ENCODE data around the gene UTRN. TPM values are rescaled to one million over a fixed set of nuclear protein-coding genes. Genes with fewer than 3 reads are reported as not detected.

The UTRN gene
- total RNA-seq, 1 donor from 2014 or later, result 146 TPM

GRCh38 chr6:144292372-144292771 is 7.2 kb downstream of the UTRN start:
- no peak overlapping the region for H3K27ac Mint-ChIP-seq
- no peak for DNase-seq (ENCODE audit: low spot score in 2 of 2, unreplicated experiment in 2 of 2)
- TF ChIP-seq, protein P1, sequence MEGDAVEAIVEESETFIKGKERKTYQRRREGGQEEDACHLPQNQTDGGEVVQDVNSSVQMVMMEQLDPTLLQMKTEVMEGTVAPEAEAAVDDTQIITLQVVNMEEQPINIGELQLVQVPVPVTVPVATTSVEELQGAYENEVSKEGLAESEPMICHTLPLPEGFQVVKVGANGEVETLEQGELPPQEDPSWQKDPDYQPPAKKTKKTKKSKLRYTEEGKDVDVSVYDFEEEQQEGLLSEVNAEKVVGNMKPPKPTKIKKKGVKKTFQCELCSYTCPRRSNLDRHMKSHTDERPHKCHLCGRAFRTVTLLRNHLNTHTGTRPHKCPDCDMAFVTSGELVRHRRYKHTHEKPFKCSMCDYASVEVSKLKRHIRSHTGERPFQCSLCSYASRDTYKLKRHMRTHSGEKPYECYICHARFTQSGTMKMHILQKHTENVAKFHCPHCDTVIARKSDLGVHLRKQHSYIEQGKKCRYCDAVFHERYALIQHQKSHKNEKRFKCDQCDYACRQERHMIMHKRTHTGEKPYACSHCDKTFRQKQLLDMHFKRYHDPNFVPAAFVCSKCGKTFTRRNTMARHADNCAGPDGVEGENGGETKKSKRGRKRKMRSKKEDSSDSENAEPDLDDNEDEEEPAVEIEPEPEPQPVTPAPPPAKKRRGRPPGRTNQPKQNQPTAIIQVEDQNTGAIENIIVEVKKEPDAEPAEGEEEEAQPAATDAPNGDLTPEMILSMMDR (IDR thresholded peaks at IDR 0.05; ENCODE audit: unreplicated experiment), result no peak
- H3K36me3 Mint-ChIP-seq, result peaks cover 23% of the 10 kb centered on the region
- peaks cover 6% of the 10 kb centered on the region for H3K9me3 Mint-ChIP-seq
- peaks cover 29% of the 10 kb centered on the region for H3K4me1 Mint-ChIP-seq
- no peak overlapping the region for H3K4me3 Mint-ChIP-seq
- H3K27me3 Mint-ChIP-seq (ENCODE audit: low read depth), result no peaks in the 10 kb centered on the region

GRCh38 chr6:144294016-144294415 is 8.9 kb downstream of the UTRN start:
- no peak for DNase-seq (ENCODE audit: low spot score in 2 of 2, unreplicated experiment in 2 of 2)
- TF ChIP-seq, protein P1 (IDR thresholded peaks at IDR 0.05; ENCODE audit: unreplicated experiment), result no peak
- Mint-ChIP-seq H3K27ac (no peak overlapping the region), H3K36me3 (peaks cover 22% of the 10 kb centered on the region), H3K9me3 (peaks cover 6% of the 10 kb centered on the region), H3K4me1 (peaks cover 30% of the 10 kb centered on the region), H3K27me3 (ENCODE audit: low read depth) (no peaks in the 10 kb centered on the region), H3K4me3 (no peak overlapping the region)

- Mint-ChIP-seq H3K27ac (no peak overlapping the region), H3K36me3 (peaks cover 20% of the 10 kb centered on the region), H3K4me1 (peaks cover 30% of the 10 kb centered on the region)
Observed at GRCh38 chr6:144295211-144295610, 10.1 kb downstream of the UTRN start.

DNA sequence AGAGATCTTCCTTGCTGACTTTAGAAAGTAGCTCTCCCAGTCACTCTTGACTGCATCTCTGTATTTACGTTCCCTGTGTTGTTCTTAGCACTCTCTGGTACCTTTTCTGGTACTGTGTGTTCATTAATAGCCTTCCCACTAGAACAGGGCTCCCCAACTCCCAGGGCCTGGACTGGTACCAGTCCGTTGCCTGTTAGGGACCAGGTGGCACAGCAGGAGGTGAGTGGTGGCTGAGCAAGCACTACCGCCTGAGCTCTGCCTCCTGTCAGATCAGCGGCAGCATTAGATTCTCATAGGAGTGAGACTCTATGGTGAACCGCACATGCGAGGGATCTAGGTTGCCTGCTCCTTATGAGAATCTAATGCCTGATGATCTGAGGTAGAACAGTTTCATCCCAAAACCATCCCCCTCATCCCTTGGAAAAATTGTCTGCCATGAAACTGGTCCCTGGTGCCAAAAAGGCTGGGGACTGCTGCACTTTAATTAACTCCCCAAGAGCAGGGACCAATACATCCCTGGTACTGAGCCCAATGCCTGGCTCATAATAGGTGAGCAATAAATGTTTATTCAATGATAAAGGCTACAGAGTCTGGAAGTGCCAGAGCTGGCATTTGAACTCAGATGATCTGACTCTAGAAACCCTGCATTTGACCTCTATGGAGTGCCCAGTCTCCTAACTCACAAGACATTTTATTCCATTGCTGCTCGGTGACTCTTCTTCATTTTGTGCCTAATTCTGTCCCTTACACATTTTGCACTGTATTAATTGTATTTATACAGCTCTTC is 11.0 kb downstream of the UTRN start:
- peaks cover 17% of the 10 kb centered on the region for H3K36me3 Mint-ChIP-seq
- no peak for DNase-seq (ENCODE audit: low spot score in 2 of 2, unreplicated experiment in 2 of 2)
- no peaks in the 10 kb centered on the region for H3K27me3 Mint-ChIP-seq (ENCODE audit: low read depth)
- TF ChIP-seq, protein P1 (IDR thresholded peaks at IDR 0.05; ENCODE audit: unreplicated experiment), result no peak
- H3K4me1 Mint-ChIP-seq, result peaks cover 27% of the 10 kb centered on the region
- peak overlapping the region; percentile 84 for H3K27ac Mint-ChIP-seq
- no peak overlapping the region for H3K4me3 Mint-ChIP-seq
- peaks cover 6% of the 10 kb centered on the region for H3K9me3 Mint-ChIP-seq

More at GRCh38 chr6:144295211-144295610, 10.1 kb downstream of the UTRN start:
- Mint-ChIP-seq H3K27me3 (ENCODE audit: low read depth) (no peaks in the 10 kb centered on the region), H3K4me3 (no peak overlapping the region), H3K9me3 (peaks cover 6% of the 10 kb centered on the region)
- TF ChIP-seq, protein P1 (IDR thresholded peaks at IDR 0.05; ENCODE audit: unreplicated experiment), result no peak
- DNase-seq (ENCODE audit: low spot score in 2 of 2, unreplicated experiment in 2 of 2), result no peak

GRCh38 chr6:144296973-144297372 is 11.8 kb downstream of the UTRN start:
- Mint-ChIP-seq H3K27me3 (ENCODE audit: low read depth) (no peaks in the 10 kb centered on the region), H3K36me3 (peaks cover 17% of the 10 kb centered on the region), H3K27ac (peak overlapping the region; percentile 89), H3K9me3 (peaks cover 6% of the 10 kb centered on the region), H3K4me3 (no peak overlapping the region), H3K4me1 (peaks cover 25% of the 10 kb centered on the region)
- no peak for DNase-seq (ENCODE audit: low spot score in 2 of 2, unreplicated experiment in 2 of 2)
- TF ChIP-seq, protein P1 (IDR thresholded peaks at IDR 0.05; ENCODE audit: unreplicated experiment), result no peak

Data from mesothelial cell of epicardium (in vitro differentiated cells).